A549 treated with CpdA at 1 μM for 4 hours (cell line): Measurements from ENCODE around the gene GNAI1. TPM values are rescaled to one million over a fixed set of nuclear protein-coding genes. Genes with fewer than 3 reads are reported as not detected.

ENCODE experiments used
- total RNA-seq: library from RNA; stranded (reverse); fragments of 200-300 nt; extraction: Qiagen RNA extraction; gene quantifications from 5 replicates; pipeline ENCODE4 v1.2.3, GENCODE V29; 2022; ENCODE audit warnings: low read depth

GNAI1 gene
- total RNA-seq = 32.9 to 43.1 TPM (median 36.0 TPM) in 5 replicates

DNA sequence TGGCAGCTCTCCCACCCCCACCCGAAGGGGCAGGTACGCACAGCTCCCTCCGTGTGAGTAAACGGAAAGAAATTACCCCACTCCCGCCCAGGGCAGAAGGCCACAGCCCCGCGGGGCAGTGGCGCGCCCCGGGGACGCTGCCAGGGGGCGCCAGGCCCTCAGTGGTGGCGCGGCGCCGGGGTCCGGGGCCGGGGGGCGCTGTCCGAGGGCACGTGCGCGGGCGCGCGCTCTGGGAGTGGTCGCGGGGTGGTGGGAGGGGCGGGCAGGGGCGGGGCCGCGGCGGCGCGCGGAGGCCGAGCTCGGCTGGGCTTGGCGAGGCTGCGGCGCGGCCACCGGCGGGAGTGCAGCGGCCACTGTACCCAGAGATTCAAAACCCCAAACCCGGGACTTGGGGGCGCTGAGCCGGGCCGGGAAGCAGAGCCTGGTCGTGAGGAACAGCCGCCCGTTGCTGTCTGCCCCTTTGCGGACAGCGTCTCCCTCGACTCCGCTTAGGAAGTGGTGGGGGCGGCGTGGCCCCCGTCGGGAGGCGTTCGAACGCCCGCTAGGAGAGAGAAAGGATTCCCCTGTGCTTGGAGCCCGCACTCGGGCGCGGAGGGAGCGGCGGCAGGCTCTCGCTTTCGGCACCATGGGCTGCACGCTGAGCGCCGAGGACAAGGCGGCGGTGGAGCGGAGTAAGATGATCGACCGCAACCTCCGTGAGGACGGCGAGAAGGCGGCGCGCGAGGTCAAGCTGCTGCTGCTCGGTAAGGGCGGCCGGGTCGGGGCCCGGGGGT, at the start of gene GNAI1:
Gene GNAI1, plus strand, starts transcription at position 296 of the 773 bp plus-strand sequence. Its CDS starts 330 bp downstream, at position 626.

